ENCODE data around the gene SASH3. TPM values are rescaled to one million over a fixed set of nuclear protein-coding genes. Genes with fewer than 3 reads are reported as not detected.

The SASH3 gene
- total RNA-seq, 4 donors from 2014 or later, result 7.3 to 76.3 (median 18.0) TPM

- no peak for TF ChIP-seq CTCF (IDR thresholded peaks at IDR 0.05; ENCODE audit: low read depth)
Observed at GRCh38 chrX:129804806-129805205, 25.1 kb downstream of the SASH3 start.

GRCh38 chrX:129808158-129808828, 28.5 kb downstream of the SASH3 start:
- TF ChIP-seq CTCF (IDR thresholded peaks at IDR 0.05; ENCODE audit: low read depth), result no peak

- TF ChIP-seq CTCF (IDR thresholded peaks at IDR 0.05; ENCODE audit: low read depth), result no peak
Observed at GRCh38 chrX:129808829-129809796, 29.4 kb downstream of the SASH3 start.

GRCh38 chrX:129813662-129814368, 34.1 kb downstream of the SASH3 start:
- TF ChIP-seq CTCF (IDR thresholded peaks at IDR 0.05; ENCODE audit: low read depth), result no peak

GRCh38 chrX:129818123-129818522, 38.4 kb downstream of the SASH3 start:
- no peak for TF ChIP-seq CTCF (IDR thresholded peaks at IDR 0.05; ENCODE audit: low read depth)

- TF ChIP-seq CTCF (IDR thresholded peaks at IDR 0.05; ENCODE audit: low read depth), result no peak
Observed at GRCh38 chrX:129823115-129823514, 43.4 kb downstream of the SASH3 start.

- no peak for TF ChIP-seq CTCF (IDR thresholded peaks at IDR 0.05; ENCODE audit: low read depth)
Observed at GRCh38 chrX:129823522-129823921, 43.8 kb downstream of the SASH3 start.
